HG03139 (cell line): ENCODE results near the gene PSORS1C1.

ENCODE experiments used
- ATAC-seq: cut with Tn5 transposase; IDR thresholded peaks from one replicate; pipeline ENCODE4 v1.9.1; 2021; ENCODE audit not compliant: unreplicated experiment

The PSORS1C1 gene

DNA sequence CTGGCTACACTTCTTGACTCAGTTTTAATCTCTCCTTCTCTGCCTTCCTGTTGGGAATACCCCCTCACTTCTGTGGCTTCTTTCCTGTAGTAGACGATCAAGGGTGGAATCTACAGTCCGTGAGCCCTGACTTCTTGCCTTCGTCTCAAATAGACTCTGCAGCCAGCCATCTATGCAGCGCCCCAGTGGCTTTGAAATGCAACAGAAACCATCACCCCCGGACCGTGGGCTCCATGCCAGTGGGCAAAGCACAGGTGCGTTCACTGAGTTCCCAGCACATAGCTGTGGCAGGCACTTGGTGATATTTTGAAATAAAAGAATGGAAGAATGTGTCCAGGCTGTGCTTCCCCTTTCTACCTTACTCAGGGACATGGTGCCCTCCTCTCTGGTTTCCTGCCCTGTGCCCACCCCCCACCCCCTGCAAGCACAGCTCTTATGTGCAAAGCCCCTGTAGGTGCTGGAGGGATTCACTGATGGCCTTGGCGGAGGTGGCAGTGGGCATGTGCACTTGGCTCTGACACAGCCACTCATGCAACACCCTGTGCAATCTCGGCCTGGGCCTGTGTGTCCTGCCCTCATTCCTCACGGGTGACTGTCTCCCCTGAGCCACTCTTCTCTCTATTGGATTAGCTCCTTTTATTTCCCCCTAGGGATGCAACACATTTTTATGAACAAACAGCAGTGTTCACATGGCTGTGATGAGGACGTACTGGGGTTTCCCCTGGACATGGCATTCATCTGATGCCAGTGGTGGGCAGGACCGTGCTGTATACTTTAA, 11.2 kb downstream of the PSORS1C1 start:
- no peak for ATAC-seq

DNA sequence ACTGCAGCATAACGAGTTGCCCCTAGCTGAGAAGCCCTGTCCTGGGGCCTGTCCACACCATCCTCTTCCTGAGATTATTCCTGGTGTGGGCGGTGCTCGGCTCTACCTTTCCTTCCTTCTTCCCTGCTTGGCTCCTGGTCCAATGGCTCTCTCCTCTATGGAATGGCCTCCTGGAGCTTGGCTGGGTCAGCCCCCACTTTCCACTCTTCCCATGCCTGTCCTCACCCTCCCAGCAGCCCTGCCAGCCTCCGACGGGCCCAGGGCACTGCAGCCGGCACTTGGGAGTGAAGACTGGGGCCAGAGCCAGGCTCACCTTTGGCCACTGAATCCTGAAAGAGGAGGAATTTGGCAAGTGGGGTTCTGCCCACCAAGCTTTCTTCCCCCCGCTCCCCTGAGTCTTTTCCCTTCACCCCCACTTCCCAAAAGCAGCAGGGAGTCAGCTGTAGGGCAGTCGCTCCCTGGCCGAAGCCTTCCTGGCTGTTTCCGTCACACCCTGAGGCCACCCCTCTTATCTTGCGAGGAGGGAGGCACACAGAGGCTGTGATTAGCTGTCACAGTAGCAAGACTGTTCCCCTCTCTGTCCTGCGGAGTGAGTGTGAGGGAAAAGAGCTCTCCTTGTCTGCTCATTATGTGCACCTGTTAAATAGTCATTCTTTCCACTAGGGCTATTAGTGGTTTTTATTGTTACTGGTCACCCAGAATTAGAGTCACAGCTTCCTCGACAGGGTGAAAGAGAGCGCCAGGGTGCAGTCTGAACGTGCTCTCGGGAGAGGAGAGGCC, 12.0 kb downstream of the PSORS1C1 start:
- ATAC-seq: no peak

- no peak for ATAC-seq
These were observed 13.6 kb downstream of the PSORS1C1 start for GRCh38 chr6:31128093-31128676.

DNA sequence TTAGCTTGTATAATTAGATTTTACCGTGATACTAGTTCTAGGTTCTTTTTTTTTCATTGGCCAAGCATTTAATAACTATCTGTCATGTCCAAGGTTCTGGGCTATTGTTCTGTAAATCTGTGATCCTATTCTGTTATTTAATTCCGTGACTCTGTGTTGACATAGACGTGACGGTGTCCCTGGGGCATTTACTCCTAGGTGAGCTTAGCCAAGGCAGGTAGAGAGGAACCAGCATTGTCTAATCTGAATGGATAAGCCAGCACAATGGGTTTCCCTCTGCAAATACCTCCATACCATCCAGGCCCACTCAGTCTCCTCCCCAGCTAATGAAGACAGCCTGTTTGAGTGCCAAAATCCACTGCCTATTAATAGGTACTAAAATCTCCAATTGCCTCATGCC, 14.5 kb downstream of the PSORS1C1 start:
- ATAC-seq: no peak

DNA sequence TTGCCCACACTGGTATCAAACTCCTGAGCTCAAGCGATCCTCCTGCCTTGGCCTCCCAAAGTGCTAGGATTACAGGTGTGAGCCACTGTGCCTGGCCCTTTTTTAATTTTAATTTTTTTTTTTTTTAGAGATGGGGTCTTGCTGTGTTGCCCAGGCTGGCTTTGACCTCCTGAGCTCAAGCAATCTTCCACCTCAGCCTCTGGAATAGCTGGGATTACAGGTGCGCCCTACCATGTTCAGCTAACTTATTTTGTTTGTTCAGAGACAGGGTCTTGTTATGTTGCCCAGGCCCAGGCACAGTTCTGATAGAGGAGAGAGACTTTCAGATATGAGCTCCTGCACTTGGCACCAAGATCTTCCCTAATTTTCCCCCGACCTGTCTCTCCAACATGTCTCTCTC, 16.2 kb downstream of the PSORS1C1 start:
- ATAC-seq: no peak

- no peak for ATAC-seq
These were observed 17.0 kb downstream of the PSORS1C1 start for GRCh38 chr6:31131595-31131994.

- ATAC-seq: no peak
These were observed 18.2 kb downstream of the PSORS1C1 start for GRCh38 chr6:31132806-31133205.

GRCh38 chr6:31135710-31136109, 21.1 kb downstream of the PSORS1C1 start:
- no peak for ATAC-seq

GRCh38 chr6:31138982-31139381, 24.4 kb downstream of the PSORS1C1 start, which contains the start of gene PSORS1C2:
PSORS1C2 (minus strand) TSS chr6:31139066; CDS start chr6:31139026, 40 bp downstream.
- no peak for ATAC-seq

DNA sequence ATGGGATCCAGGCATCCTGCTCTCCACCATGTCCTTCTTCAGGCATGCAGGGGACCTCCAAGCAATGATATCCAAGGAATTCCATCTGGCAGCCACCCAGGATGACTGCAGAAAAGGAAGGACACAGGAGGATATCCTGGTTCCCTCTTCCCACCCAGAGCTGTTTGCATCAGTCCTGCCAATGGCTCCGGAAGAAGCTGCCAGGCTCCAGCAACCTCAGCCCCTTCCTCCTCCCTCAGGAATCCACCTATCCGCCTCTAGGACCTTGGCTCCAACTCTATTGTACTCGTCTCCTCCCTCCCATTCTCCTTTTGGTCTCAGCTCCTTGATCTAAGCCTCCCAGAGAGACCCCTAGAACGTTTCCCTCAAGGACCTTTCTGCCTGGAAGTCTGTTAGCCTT, 25.0 kb downstream of the PSORS1C1 start:
- ATAC-seq: no peak

- ATAC-seq: no peak
These were observed 26.0 kb downstream of the PSORS1C1 start for GRCh38 chr6:31140643-31141042.

GRCh38 chr6:31142361-31142761, 27.8 kb downstream of the PSORS1C1 start:
- no peak for ATAC-seq

DNA sequence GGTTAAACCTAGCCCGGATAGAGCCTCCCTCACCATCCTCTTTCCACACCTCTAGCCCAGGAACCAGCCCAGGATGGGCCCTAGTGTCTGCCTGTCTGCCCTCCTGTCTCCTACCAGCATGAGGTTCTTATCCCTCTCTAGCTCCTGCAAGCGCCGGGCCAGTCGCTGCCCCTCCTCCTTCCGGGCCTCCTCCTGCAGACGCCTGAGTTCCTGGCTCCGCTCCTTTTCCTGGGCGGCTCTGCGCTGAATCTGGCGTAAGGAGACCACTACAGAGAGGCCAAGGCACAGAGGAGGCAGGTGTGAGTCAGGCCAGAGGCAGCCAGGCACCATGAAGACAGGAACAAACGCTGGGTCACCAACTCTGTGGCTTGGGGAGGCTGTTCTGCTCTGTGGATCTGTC, 28.5 kb downstream of the PSORS1C1 start:
- ATAC-seq: no peak

DNA sequence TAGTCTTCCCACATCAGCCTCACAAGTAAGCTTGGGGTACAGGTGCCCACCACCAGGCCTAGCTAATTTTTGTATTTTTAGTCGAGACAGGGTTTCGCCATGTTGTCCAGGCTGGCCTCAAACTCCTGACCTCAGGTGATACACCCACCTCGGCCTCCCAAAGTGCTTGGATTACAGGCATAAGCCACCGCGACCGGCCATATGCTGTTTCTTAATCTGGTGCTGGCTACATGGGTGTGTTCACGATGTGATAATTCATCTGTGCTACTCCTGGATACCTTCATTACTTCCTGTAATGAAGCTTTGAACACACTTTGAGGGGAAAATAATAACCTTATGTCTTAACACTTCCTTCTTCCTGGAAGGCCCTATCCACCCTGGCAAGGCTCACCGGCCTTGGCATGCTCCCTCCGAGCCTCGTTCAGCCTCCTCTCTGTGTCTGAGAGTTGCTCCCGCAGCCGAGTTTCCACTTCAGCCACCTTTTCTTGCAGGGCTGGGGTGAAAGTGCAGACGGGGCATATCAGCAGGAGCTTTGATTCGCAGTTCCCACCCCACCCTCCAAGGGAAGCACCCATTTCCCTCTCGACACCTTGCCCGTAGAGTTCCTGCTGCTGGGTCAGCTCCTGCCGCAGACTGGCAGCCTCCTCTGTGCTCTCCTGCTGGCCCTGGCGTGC, 29.8 kb downstream of the PSORS1C1 start:
- ATAC-seq: no peak

DNA sequence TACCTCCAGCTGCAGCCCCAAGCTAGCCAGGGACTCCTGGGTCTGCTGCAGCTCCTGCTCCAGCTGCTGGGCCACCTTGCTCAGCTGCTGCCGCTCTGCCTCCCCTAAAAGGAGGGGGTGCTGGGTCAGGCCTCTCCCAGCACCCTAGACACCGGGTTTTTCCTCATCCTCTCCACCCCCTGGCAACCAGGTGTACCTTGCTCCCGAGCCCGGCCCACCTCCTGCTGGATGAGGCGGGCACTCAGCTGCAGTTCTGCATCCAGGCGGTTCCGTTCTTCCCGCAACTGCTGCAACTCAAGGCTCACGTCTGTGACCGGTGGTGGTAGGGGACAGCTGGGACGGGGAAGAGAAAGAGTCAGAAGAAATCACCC, 30.4 kb downstream of the PSORS1C1 start:
- ATAC-seq: no peak

GRCh38 chr6:31145386-31145785, 30.8 kb downstream of the PSORS1C1 start:
- no peak for ATAC-seq

DNA sequence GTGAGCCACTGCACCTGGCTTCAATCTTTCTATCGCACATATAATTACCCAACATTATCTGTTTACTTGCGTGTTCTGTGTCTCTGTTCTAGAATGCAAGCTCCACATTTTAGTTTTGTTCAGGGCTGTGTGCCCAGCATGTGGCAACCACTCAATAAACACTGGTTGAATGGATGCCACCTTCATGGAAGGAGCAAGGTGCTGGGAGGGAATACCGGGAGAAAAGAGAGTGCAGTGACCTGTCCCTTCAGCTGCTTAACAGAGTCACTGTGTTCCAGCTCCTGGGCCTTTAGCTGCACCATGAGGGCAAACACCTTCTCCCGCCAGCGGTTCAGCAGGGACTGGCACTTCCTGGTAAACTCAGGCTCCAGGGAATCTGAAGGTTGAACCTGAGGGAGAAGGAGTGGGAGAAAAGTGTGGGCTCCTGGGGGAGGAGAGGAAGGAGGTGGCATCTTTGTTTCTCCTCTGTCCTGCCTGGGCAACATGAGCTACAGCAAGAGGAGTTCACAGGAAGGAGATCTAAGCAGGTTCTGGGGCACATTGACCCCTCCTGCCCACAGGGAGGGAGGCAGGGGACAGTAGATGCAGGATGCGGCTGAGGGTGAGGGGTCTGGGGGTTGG, 35.3 kb downstream of the PSORS1C1 start:
- no peak for ATAC-seq

DNA sequence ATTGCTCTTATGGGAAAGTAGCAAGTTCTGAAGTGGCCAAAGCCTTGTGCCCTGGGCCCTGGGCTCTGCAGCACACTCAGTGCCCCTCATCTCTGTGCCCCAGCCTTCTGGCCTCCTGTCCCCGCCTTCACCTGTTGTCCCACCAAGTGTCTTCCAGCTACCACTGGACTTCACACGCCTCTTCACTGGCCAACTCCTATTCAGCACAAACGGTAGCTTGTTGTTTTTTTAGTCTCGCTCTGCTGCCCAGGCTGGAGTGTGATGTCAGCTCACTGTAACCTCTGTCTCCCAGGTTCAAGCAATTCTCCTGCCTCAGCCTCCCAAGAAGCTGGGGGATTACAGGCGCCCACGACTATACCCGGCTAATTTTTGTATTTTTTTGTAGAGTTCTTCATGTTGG, 38.2 kb downstream of the PSORS1C1 start:
- no peak for ATAC-seq

DNA sequence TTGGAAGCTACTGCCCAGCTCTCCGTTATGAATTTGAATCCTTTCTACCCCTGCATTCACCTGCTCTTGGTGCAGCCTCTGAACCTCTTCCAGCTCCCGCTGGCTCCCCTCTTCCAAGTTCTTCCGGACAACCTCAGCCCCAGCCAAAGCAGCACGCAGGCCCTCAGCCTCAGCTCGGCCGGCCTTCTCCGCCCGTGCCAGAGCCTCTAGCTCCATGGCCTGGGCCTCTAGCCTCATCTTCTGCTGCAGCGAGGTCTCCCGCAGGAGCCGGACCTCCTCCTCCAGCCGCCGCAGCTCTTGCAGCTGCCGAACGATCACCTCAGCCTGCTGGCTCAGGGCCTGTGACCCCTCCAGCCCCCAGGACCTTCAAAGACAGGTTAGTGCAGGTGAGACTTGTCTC, 39.8 kb downstream of the PSORS1C1 start:
- ATAC-seq: no peak

DNA sequence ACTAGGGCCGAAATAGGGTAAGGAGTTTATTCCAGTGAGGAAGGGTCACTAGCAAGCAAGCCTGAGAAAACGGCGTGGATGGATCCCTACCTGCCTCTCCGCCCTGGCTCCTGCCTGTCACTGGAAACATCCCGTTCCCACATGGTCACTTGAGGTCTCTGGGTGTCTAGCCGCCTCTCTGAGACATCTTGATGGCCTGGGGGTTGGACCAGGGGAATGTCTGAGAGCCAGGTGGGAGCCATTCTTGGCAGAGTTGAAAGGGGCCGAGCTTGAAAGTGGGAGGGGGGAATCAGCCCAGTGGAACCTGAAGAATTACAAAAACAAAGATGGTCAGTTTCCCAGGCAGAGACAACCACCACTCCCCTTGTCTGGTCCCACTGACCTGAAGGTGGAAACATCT, 42.0 kb downstream of the PSORS1C1 start:
- ATAC-seq: no peak

DNA sequence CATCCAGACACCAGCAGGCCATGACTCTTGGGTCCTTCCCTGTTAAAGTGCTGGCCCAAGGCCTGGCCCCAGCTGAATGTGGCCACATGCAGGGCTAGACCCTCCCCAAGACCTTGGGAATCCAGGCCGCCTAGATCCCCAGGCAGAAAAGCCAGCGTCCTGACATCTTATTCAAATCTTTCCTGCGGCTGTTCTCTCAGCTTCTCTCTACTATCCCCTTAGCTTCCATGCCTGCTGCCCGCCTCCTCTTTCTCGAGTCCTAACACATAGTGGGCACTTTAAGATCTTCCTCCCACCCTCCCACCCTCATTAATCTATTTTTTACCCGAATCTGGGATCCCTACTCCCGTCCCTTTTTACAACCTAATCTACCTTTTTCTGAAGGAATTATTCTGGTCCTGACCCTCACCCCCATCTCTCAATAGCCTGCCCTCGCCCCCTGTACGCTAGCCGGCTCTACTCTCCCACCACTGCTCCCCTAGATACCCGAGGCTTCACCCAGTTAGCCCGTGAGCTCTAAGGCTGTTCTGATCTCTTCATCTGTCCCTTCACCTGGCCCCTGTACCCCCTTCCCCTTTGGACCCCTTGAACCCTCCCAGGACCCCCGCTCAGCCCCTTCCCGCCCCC, 43.0 kb downstream of the PSORS1C1 start, which contains the start of gene CCHCR1:
Gene CCHCR1 (minus strand): TSS at position 290 of the 627 bp plus-strand sequence. CDS start 202 bp downstream, at position 88.
- ATAC-seq: no peak
